GM18861 (cell line): ENCODE measurements around the gene E2F7.

Experiments used
- ATAC-seq: cut with Tn5 transposase; IDR thresholded peaks from one replicate; pipeline ENCODE4 v1.9.1; 2021; ENCODE audit not compliant: unreplicated experiment

E2F7 gene

DNA sequence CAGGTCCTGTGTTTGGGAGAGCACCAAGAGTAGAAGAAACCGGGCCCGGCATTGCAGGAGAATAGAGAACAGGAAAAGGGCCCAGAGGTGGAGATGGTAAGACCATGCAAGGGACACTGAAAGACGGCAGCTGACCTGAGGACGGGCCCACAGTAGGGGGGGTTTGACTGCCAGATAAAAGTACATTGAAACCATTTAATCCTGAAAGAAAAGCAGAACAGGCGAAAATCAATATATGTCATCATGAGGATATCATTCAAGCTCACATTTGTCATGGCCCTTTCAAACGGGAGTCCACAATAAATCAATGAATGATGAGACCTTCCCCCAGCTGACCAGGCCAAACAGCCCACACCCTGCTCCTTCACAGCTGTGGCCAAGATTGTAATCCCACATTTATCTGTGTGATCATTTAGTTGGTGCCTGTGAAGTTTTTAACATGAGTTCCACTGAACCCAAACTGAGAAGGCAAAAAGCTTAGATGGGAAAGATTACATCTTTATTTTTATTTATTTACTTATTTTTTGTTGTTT, 39.5 kb downstream of the E2F7 start:
- ATAC-seq, result no peak

- no peak for ATAC-seq
Observed at GRCh38 chr12:77023501-77023900, 41.9 kb downstream of the E2F7 start.

DNA sequence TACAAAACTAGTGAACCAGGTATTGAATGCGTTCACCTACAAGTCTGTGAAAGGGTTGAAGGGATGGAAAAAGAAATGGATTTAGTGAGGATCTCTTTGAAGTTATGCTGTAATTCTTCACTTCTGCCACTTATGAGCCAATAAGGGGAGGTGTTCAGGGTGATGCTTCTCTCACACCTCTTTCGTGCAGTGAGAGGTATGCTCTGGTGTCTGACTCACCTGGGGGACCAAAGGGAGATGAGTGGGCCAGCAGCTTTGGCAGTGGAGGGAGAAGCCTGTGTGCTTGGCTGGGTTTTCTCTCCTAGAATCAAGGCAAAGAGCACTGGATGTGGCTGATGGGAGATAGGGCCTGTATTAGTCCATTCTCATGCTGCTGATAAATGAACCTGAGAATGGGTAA, 45.4 kb downstream of the E2F7 start:
- no peak for ATAC-seq

DNA sequence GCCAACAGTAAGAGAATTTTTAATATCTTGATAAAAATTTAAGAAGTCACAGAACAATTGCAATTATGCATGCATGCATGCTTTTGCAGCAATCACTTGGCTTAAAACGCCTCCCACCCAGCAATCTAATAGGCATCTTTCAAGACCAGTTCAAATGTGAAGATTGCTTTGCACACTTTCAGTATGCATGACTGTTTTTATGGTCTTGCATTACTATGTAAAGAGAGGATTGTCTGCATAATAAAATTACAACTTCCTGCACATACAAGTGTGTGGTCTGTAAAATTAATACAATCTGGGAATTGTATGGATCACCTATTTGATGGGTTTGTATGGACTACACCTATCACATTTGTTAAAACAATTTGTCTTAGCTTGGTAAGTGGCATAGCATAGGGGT, 48.8 kb downstream of the E2F7 start:
- no peak for ATAC-seq

GRCh38 chr12:77013091-77013490, 52.3 kb downstream of the E2F7 start:
- ATAC-seq, result no peak

DNA sequence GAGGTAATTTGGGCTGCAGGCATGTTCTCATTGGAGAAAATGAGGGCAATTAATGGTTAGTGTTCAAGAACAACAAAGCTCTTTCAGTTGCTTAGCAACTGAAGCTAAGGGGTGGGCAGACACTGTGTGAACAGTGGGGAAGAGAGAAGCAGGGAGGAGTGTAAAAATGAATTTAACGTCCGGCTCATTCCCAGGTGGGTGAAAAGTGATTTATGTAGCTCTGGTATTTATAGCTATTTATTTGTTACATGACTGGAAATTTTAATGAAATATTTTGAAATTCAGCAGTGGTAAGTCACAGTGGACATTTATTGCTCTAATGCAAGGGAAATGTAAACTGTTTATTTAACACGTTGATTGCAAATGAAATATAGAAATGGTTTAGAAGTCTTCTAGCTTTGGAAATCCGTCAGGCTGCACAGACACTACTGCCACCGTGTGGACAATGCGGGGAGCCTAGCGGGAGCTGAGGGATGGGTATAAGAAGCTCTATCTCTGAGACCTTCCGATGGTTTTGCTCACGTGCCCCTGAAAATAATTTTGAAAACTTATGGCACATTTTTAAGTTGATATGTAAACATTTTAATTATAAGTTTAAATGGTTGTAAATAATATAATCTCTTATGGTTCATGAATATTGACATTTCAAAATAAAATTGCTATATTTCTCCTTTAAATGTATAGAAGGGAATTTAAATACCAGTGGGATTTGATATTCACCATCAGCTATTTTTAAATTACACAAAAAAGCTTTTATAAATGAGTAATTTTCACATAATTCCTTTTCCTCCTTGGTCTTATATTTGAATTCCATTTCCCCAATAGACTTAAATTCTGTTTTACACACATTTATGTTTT, 54.4 kb downstream of the E2F7 start:
- peak; percentile 91 for ATAC-seq

- ATAC-seq, result no peak
Observed at GRCh38 chr12:77007476-77007875, 57.9 kb downstream of the E2F7 start.

GRCh38 chr12:77005611-77006098, 59.7 kb downstream of the E2F7 start:
- no peak for ATAC-seq

- ATAC-seq, result no peak
Observed at GRCh38 chr12:77003914-77004313, 61.5 kb downstream of the E2F7 start.

DNA sequence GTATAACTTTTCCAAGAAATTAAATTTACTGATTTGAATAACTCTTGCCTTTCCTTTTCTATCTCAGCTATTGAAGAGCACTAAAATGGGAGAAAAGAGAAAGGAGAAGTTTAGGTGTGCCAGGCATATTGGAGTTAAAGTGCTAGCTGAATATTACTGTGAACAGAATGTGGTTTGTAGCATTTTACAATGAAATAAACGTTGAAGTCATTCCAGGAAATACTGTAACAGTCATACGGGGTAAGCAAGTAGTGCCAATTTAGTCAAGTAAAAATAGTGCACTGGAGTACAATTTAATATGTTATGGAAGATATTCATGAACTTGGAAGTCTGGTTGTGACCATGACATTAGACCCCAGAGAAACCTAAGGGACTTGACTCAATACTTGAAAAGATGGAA, 62.1 kb downstream of the E2F7 start:
- ATAC-seq, result no peak

DNA sequence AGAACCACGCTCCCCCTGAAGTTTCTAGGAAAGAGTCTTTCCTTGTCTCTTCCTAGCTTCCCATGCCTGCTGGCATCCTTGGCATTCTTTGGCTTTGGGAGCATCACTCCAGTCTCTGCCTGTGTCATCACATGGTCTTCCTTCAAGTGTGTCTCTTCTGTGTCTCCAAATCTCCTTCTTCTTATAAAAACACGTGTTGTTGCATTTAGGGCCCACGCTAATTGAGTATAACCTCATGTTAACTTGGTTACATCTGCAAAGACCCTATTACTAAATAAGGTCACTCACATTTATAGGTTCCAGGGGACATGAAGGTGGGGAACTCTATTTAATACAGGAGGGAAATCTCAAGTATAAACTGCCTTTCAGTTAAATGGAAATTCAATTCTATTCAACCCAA, 63.0 kb downstream of the E2F7 start:
- ATAC-seq, result no peak

- ATAC-seq, result no peak
Observed at GRCh38 chr12:77001276-77001675, 64.1 kb downstream of the E2F7 start.

- ATAC-seq, result no peak
Observed at GRCh38 chr12:76998908-76999556, 66.3 kb downstream of the E2F7 start.

DNA sequence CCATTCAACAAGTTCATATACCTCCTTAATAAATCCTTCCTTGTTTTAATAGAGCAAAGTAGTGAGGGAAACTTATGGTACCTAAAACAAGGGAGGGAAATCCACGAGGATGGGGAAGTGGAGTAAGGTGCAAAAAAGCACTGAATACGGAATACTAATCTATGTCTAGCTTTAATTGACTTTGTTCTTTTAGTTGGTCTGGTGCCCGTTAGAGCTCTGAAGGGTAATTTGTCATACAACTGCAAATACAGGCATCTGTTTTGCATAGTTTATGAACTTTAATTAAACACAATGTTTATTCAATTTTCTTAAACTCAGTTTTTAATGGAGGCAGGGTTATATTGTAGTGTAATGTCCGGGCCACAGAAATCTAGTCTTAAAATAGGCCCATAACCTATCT, 67.0 kb downstream of the E2F7 start:
- ATAC-seq, result no peak

DNA sequence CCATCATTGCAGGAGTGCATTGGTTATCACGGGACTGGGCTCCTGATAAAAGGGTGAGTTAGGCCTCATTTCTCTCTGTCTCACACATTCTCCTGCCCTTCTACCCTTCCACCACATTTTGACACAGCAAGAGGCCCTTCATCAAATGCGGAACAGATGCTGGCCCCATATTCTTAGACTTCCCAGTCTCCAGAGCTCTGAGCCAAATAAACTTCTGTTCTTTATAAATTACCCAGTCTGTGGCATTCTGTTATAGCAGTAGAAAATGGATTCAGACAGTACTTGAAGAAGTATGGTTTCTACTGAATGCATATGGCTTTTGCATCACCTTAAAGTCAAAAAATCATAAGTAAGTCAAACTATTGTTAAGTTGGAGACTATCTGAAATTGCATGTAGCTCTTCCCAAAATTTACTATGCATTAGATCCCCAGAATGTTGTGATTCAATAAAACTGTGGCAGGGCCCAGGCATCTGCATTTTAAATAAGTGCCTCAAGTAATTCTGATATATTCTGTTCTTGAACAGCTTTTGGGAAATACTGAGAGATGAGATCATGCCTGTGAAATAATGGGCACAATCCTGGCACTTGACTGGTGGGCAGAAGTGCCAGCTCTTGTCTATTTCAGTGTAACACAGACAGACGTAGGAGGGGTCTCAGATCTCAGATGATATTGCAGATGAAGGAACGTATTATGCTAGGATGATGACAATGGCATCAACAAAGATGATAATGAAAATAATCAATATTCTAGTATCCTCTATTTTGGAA, 68.2 kb downstream of the E2F7 start:
- ATAC-seq, result no peak

GRCh38 chr12:76990716-76991115, 74.7 kb downstream of the E2F7 start:
- ATAC-seq, result no peak

- ATAC-seq, result no peak
Observed at GRCh38 chr12:76984566-76984965, 80.8 kb downstream of the E2F7 start.

DNA sequence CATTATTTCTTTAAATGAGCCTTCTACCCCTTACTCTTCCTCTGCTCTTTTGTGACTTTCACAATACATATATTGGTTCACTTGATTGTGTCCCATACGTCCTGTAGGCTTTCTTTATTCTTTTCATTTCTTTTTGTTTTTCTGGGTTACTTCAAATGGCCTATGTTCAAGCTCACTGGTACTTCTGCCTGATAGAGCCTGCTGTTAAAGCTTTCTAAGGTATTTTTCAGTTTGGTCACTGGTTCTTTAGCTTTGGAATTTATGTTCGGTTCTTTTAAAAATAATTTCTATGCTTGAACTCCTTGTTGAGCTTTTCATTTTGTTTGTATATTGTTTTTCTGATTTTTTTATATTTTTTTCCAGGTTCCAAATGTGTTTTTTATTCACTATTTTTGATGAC, 81.9 kb downstream of the E2F7 start:
- no peak for ATAC-seq

DNA sequence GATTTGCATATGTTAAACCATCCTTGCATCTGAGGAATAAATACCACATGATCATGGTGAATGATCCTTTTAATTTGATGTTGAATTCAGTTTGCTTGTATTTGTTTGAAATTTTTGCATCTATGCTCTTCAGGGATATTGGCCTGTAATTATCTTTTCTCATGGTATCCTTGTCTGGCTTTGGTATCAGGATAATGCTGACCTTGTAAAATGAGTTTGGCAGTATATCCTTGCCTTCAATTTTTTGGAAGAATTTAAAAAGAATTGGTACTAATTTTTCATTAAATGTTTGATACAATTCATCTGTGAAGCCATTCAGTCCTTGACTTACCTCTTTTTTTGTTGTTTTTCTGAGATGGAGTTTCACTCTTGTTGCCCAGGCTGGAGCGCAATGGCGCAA, 85.2 kb downstream of the E2F7 start:
- no peak for ATAC-seq

DNA sequence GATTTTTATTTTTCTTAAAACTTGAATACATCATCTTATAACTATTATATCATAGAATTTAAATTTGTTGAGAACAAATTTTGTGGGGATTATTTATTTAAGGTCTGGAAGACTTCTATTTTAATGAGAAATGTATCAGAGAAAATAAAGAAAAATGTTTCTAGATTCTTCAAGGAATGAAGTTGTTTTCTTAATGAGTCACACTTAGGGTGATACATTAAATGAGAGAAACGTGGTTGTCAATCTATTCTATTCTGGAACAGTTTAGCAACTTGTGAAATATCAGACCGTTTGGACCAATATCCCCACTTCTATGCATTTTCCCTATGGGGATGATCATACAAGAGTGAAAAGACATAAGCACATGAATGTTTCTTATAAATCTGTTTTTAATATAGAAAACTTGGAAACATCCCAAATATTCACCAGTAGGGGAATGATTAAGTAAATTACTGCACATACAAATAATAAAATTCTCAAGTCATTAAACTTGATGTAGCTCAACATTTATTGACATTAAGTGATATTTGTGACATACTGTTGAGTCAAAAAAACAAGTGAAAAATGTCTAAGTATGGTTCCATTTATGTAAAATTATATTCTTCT, 88.5 kb downstream of the E2F7 start:
- no peak for ATAC-seq
